Measurements from ENCODE around the gene SLCO3A1.

The SLCO3A1 gene

GRCh38 chr15:92143765-92144164 is 290.3 kb downstream of the SLCO3A1 start:
- DNase-seq = no peak

GRCh38 chr15:92146511-92147150 is 293.1 kb downstream of the SLCO3A1 start:
- no peak for DNase-seq

DNA sequence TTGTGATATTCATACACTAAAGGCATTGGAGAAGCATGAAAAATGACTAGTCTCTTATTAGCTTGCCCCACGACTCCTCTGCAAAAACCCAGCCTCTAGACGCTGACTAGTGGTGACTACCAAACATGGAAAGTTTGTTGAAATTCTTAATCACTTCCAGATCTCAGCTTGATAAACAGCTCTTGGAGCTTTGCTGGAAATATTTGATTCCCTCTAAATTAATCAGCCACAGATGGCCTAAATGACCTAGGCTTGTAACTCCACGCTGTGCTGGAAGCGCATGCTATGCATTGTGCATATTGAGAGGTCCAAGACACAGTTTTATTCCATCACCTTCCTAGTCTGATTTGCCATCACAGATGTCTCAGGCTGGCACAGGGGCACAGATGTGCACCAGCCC is 295.5 kb downstream of the SLCO3A1 start:
- DNase-seq = no peak

DNA sequence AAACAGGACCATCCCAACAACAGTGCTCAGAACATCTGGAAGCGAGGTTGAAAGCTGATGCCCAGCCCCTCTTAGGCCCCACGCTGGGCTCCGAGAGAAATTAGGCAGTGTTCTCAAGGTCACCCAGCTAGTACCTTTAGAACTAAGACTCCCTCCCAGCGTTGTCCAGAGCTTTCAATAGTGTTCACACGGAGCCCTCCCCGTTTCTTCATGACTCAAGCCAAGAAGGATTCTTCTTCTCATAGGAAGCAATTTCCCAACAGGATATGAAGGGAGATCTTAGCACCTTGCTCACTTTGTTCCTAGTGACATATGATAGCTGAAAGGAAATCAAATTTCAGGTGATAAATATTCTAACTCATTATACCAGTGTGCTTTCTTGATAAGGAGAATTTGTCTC is 296.0 kb downstream of the SLCO3A1 start:
- no peak for DNase-seq

DNA sequence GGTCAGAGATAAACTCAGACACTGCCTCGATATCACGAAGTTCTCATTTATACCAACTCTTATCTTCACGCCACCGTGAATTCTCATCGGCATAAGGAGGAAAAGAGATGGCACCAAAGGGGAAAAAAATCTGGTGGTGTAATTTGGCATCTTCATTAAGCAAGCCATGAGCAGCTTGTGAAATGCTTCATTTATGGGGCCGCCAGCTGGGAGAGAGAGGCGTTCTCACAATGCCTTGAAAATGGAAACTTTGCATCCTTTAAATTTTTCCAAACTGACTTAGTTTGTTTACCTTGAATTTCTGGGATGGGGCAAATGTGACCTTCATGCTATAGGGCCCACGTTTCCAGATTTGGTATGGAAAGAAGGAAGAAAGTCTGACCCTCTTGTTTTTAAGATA is 297.7 kb downstream of the SLCO3A1 start:
- DNase-seq = no peak

GRCh38 chr15:92151741-92152140 is 298.2 kb downstream of the SLCO3A1 start:
- DNase-seq = no peak

- DNase-seq = no peak
These were observed 299.5 kb downstream of the SLCO3A1 start for GRCh38 chr15:92152983-92153382.

DNA sequence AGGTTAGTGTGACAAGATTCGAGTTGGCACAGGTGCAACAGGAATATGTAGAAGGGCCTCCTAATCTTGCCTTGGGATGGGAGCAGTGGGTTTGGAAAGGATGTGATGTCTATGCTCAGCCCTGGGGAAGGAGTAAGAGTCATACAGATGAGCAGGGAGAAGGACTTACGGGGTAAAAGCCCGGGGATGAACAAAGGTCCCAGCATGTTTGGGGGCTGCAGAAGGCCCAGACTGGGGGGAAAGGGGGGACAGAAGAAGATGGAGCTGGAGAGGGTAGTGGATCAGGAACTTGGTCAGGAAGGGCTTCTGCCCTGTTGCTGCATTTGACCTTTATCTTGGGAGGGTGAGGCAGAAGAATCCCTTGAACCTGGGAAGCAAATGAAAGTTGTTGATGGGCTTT is 300.1 kb downstream of the SLCO3A1 start:
- DNase-seq = no peak

GRCh38 chr15:92155934-92156333 is 302.4 kb downstream of the SLCO3A1 start:
- DNase-seq = no peak

DNA sequence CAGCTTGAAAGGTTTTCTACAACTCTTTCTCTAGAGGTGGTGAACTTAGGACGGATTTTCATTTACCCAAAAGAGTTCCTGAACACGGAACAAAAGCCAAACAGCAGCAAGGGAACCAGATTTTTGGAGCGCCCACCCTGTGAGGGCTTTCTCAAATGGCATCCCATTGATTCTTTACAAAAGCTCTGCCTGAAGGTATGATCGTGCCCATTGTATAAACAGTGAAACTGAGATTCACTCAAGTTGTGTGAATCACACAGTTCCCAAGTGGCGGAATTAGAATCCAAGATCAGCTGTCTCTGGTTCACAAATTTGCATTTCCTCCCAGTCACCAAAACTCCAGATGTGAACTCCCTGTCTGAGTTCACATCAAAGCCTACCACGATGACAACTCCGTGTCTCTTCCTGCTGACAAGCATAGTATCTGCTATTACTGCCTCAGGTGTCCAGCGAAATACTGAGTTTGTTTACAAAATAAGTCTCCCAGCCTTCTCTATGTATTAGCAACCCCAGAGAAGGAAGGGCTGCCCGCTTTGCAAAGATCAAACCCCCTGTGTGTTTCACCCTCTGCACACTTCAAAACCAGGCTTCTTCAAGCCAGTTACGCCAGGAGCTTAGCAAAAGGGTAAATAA is 304.3 kb downstream of the SLCO3A1 start:
- no peak for DNase-seq

- DNase-seq = peak; percentile 12
These were observed 304.9 kb downstream of the SLCO3A1 start for GRCh38 chr15:92158426-92158825.

GRCh38 chr15:92159481-92159880 is 306.0 kb downstream of the SLCO3A1 start:
- DNase-seq = no peak

GRCh38 chr15:92159906-92160841 is 306.7 kb downstream of the SLCO3A1 start:
- DNase-seq = no peak

- no peak for DNase-seq
These were observed 307.6 kb downstream of the SLCO3A1 start for GRCh38 chr15:92161039-92161670.

- DNase-seq = no peak
These were observed 309.1 kb downstream of the SLCO3A1 start for GRCh38 chr15:92162657-92163056.

- no peak for DNase-seq
These were observed 310.1 kb downstream of the SLCO3A1 start for GRCh38 chr15:92163641-92164040.

DNA sequence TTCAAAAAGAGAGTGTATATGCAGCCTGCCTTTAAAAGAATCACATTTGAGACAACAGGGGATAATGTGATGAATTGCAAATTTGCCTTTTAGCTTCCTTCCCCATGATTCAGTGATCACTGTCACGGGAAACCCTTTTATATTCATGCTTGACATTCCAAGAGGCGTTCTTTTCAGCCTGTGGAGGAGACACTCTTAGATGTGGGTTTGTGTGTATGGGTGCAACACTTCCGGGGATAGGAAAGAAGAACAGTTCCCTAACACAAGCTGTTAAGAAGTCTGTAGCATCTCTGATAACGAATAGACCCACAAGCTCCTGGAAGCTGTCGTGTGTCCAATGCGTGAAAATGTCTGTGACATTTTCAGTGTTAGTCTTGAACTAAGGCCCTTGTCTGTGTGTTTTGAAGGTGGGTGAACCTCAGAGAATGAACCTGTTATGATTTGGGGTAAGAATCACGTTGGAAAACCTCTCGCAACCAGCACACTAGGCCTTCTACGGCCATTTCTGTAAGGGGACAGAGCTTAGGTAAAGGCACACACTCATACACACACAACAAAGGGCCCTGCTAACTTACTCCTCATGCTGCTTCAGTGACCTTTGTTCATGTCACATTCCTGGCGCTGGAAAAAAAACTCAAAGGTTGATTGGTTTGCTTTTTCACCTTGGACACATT is 311.0 kb downstream of the SLCO3A1 start:
- DNase-seq = no peak

GRCh38 chr15:92165001-92165346 is 311.5 kb downstream of the SLCO3A1 start:
- no peak for DNase-seq

GRCh38 chr15:92166029-92166428 is 312.5 kb downstream of the SLCO3A1 start:
- no peak for DNase-seq

GRCh38 chr15:92166751-92167405 is 313.4 kb downstream of the SLCO3A1 start:
- no peak for DNase-seq

- DNase-seq = no peak
These were observed 313.9 kb downstream of the SLCO3A1 start for GRCh38 chr15:92167451-92167850.

DNA sequence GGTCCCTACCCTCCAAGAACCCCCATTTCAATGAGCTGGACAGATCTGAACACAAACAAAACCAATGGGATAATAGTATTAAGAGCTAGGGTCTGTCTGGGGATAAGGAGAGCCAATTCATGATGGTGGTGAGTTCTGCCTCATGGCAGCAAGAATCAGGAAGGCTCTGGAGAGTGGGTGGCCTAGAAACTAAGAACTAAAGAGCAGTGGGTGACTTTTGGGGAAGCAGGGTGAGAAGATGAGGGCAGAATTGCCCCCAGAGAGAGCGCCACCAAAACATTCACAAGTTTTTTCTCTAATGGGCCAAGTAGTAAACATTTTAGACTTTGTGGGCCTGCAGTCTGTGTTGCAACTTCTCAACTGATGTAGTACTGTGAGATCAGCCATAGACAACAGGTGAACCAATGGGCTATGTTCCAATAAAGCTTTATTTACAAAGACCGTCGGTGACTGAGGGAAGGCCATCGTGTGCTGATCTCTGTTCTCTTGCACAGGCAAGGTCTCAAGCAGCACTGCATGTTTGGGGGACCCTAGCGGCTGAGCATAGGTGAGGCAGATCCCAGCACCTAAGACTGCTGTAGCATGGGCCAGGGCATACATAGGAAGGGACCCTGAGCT is 314.7 kb downstream of the SLCO3A1 start:
- no peak for DNase-seq

Measured in stimulated activated naive CD4-positive, alpha-beta T cell treated with Interleukin-2 at 50 U/mL for 16 hours (primary cell).